Ascending aorta (tissue), 2 donors: ENCODE results near the gene DUSP22. TPM values are rescaled to one million over a fixed set of nuclear protein-coding genes. Genes with fewer than 3 reads are reported as not detected.

Source experiments
- DNase-seq, 2 donors: peaks; one replicate each; pipeline ENCODE4 v3.0.0-alpha.2; 2019; ENCODE audit warnings: low spot score in 2 of 2
- H3K27ac ChIP-seq, 2 donors: fragments of 200-600 bp; sonication (generic); one replicate each; pipeline ENCODE4 v1.5.1; 2016 to 2017; ENCODE audit warnings: mild to moderate bottlenecking in 1 of 2
- H3K27me3 ChIP-seq: fragments of 200-600 bp; sonication (generic); one replicate; pipeline ENCODE4 v1.5.1; 2017
- H3K36me3 ChIP-seq, 2 donors: fragments of 200-600 bp; sonication (generic); one replicate each; pipeline ENCODE4 v1.5.1; 2016
- H3K4me1 ChIP-seq, 2 donors: fragments of 200-600 bp; sonication (generic); one replicate each; pipeline ENCODE4 v1.5.1; 2016 to 2017; ENCODE audit warnings: mild to moderate bottlenecking in 1 of 2
- H3K4me3 ChIP-seq, 2 donors: fragments of 200-600 bp; sonication (generic); one replicate each; pipeline ENCODE4 v1.5.1; 2016 to 2017; ENCODE audit warnings: mild to moderate bottlenecking in 1 of 2
- H3K9me3 ChIP-seq, 2 donors: fragments of 200-600 bp; sonication (generic); one replicate each; pipeline ENCODE4 v1.5.1; 2016
- intact Hi-C: fragments of 100-400 bp; cut with DNase I; formaldehyde crosslinking; loops from one replicate; pipeline ENCODE4 v1.15.1; 2023
- total RNA-seq: library from RNA; depleted of rRNA; stranded (reverse); fragments of >200 nt; gene quantifications from one replicate; pipeline ENCODE4 v1.1.0, GENCODE V29; 2016
- TF ChIP-seq, protein P1 (sequence below), 3 experiments: fragments of 200-600 bp in 2 of 3; fragments of 450-650 bp in 1 of 3; sonication (generic) in 2 of 3; IDR thresholded peaks; one replicate each; pipeline ENCODE4 v1.5.1; 2016 to 2019; ENCODE audit warnings: antibody characterized with exemption in 3 of 3, mild to moderate bottlenecking in 1 of 3, moderate library complexity in 1 of 3

DUSP22 gene
- total RNA-seq, 1 donor from 2014 or later = 216 TPM

- no peak for DNase-seq
- TF ChIP-seq, protein P1, sequence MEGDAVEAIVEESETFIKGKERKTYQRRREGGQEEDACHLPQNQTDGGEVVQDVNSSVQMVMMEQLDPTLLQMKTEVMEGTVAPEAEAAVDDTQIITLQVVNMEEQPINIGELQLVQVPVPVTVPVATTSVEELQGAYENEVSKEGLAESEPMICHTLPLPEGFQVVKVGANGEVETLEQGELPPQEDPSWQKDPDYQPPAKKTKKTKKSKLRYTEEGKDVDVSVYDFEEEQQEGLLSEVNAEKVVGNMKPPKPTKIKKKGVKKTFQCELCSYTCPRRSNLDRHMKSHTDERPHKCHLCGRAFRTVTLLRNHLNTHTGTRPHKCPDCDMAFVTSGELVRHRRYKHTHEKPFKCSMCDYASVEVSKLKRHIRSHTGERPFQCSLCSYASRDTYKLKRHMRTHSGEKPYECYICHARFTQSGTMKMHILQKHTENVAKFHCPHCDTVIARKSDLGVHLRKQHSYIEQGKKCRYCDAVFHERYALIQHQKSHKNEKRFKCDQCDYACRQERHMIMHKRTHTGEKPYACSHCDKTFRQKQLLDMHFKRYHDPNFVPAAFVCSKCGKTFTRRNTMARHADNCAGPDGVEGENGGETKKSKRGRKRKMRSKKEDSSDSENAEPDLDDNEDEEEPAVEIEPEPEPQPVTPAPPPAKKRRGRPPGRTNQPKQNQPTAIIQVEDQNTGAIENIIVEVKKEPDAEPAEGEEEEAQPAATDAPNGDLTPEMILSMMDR (IDR thresholded peaks at IDR 0.05) = no peak
- Histone ChIP-seq H3K4me3 (no peak overlapping the region), H3K27ac (no peak overlapping the region), H3K27me3 (no peaks in the 10 kb centered on the region), H3K4me1 (no peaks in the 10 kb centered on the region), H3K9me3 (no peaks in the 10 kb centered on the region), H3K36me3 (no peaks in the 10 kb centered on the region)
- intact Hi-C loops = no loop called here
Measured at GRCh38 chr6:315226-315625, 22.9 kb downstream of the DUSP22 start.

- Histone ChIP-seq H3K4me3 (no peak overlapping the region), H3K36me3 (no peaks in the 10 kb centered on the region), H3K27me3 (no peaks in the 10 kb centered on the region), H3K9me3 (no peaks in the 10 kb centered on the region), H3K27ac (no peak overlapping the region), H3K4me1 (no peaks in the 10 kb centered on the region)
- TF ChIP-seq, protein P1 (IDR thresholded peaks at IDR 0.05) = no peak
- intact Hi-C loops = no loop called here
- DNase-seq = no peak
Measured at GRCh38 chr6:315921-316752, 23.9 kb downstream of the DUSP22 start.

GRCh38 chr6:316753-317038 lies 24.4 kb downstream of the DUSP22 start:
- intact Hi-C loops = no loop called here
- no peaks in the 10 kb centered on the region for H3K36me3 ChIP-seq
- H3K9me3 ChIP-seq = no peaks in the 10 kb centered on the region
- TF ChIP-seq, protein P1 (IDR thresholded peaks at IDR 0.05) = no peak
- no peak overlapping the region for H3K27ac ChIP-seq
- H3K4me3 ChIP-seq = no peak overlapping the region
- no peaks in the 10 kb centered on the region for H3K27me3 ChIP-seq
- no peak for DNase-seq
- H3K4me1 ChIP-seq = no peaks in the 10 kb centered on the region

DNA sequence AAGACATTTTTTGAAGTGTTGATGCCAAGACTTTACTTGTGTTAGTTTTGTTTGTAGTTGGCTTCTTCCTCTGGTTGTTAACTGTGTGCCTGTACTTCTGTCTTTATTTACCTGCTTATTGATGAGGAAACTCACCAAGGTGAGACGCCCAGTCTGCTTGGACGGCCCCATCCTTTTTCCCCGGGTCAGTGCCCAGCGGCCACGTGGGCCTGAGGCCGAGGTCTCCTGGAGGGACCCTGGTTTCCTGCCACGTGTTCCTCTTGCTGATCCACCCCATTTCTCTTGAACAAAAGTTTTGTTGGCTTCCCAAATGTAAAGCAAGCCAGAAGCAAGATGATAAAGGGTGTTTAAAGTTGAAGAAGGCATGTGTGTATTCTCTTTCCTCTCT lies 24.8 kb downstream of the DUSP22 start:
- intact Hi-C loops = no loop called here
- no peak overlapping the region for H3K27ac ChIP-seq
- H3K36me3 ChIP-seq = no peaks in the 10 kb centered on the region
- H3K27me3 ChIP-seq = no peaks in the 10 kb centered on the region
- H3K9me3 ChIP-seq = no peaks in the 10 kb centered on the region
- TF ChIP-seq, protein P1 (IDR thresholded peaks at IDR 0.05) = no peak
- H3K4me3 ChIP-seq = no peak overlapping the region
- H3K4me1 ChIP-seq = no peaks in the 10 kb centered on the region
- no peak for DNase-seq

DNA sequence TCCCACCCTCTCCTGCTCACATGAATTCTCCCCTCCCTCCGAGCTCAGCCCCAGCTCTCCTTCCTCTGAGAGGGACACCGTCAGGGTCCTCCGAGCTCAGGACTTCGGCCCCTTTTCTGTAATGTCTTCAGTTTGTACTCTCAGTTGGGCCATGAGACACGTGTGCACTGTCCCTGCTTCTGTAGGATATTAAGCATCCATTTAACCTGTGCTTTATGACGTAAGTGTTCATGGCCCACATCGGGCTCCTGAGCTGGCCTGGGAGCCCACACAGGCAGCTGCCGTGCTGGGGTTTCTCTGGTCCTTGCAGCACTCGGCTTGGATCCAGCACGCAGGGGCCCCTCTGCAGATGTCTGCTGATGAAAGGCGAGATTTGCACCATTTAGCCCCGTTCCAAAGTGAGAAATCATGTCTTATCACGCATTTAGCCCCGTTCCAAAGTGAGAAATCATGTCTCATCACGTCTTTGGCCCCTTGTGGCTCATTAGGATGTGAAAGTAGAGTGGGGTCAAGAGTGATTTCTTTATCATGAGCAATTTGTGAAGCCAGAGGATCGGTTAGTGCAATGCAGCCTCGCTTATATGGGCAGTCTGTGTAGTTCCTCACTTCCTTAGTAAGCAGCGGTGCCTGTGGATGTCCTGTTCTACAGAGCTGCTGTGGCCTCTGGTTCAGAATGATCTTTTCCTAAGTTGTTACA lies 25.3 kb downstream of the DUSP22 start:
- intact Hi-C loops = no loop called here
- Histone ChIP-seq H3K36me3 (no peaks in the 10 kb centered on the region), H3K4me1 (no peaks in the 10 kb centered on the region), H3K27me3 (no peaks in the 10 kb centered on the region), H3K27ac (no peak overlapping the region), H3K4me3 (no peak overlapping the region), H3K9me3 (no peaks in the 10 kb centered on the region)
- DNase-seq = no peak
- TF ChIP-seq, protein P1 (IDR thresholded peaks at IDR 0.05) = no peak
